ENCODE data around the gene PRAMEF12. TPM values are rescaled to one million over a fixed set of nuclear protein-coding genes. Genes with fewer than 3 reads are reported as not detected.
"Not testable (repeated sequence)": the region's sequence is repeated elsewhere in the genome, so short reads cannot be mapped to it uniquely, and the experiment has no call there.

PRAMEF12 gene
- total RNA-seq, 5 donors from 2014 or later (not counting 1 experiment from before 2014, with no cell fraction given): not detected

DNA sequence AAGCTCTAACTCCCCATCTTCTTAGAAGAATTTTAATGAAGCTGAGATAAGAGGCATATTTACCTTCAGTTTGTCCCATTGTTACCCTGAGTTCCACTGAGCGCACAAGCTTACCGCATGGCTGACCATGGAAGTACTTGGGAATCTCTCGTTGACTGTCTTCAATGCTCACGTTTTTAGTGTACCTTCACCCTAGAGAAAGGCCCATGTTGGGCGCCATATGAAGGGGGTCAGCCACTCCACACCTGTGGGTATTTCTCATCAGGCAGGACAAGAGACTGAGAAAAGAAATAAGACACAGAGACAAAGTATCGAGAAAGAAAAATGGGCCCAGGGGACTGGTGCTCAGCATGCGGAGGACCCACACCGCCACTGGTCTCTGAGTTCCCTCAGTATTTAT, 11.2 kb downstream of the PRAMEF12 start:
- H3K4me1 Mint-ChIP-seq, H3K4me3 Mint-ChIP-seq: not testable (repeated sequence)
- H3K9me3 Mint-ChIP-seq: peaks cover 13 to 23% (median 19%) of the 10 kb centered on the region in 3 donors

DNA sequence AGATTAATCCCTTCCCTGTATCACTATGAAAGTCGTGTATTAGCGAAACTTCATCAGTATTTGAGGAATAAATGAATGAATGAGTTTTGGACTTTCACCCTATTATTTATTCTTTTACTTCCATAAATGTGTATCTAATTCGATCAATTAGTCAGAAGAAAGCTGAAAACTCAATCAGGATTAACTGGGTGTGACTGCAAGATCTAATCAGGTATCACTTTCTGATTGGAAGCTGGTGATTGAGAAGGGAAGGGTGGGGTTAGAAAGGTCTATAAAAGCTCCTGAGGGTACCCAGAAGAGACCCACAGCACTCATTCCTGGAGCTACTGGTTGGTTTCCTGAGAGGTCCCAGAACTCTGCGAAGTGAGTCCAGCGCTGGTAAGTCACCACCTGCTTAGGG, 17.6 kb downstream of the PRAMEF12 start, which contains the start of gene PRAMEF1:
Gene PRAMEF1 (plus strand): TSS at position 301 of the 400 bp plus-strand sequence. CDS start 1,831 bp downstream, outside the sequence.
- H3K4me1 ChIP-seq (ENCODE audit: control insufficient read depth in 1 of 2, extremely low read depth in 1 of 2, insufficient read depth in 2 of 2, low read length in 2 of 2); DNase-seq; H3K4me3 ChIP-seq (ENCODE audit: control insufficient read depth in 1 of 2, extremely low read depth in 1 of 2, low read length in 1 of 2); H3K9me3 ChIP-seq; H3K27ac Mint-ChIP-seq; H3K27me3 Mint-ChIP-seq; CTCF ChIA-PET; H3K9me3 Mint-ChIP-seq; H3K27ac ChIP-seq (ENCODE audit: low read length); H3K36me3 Mint-ChIP-seq; H3K4me3 Mint-ChIP-seq; H3K27me3 ChIP-seq (replicated peaks in 1 of 2; ENCODE audit: control insufficient read depth in 2 of 2, extremely low read depth in 1 of 2, insufficient read depth in 2 of 2, low read length in 1 of 2); H3K36me3 ChIP-seq (ENCODE audit: control insufficient read depth in 2 of 2, extremely low read depth in 1 of 2, insufficient read depth in 1 of 2, low read length in 1 of 2); ATAC-seq (replicated peaks in 1 of 4); H3K4me1 Mint-ChIP-seq: not testable (repeated sequence)
- POLR2A ChIA-PET: interaction anchor here in 1 of 2 donors (0.7 kb wide), 1 partner anchor 136 kb away, joined by 7 read pairs; no protein-coding TSS in a partner anchor
- WGBS (ENCODE audit: insufficient coverage): no CpG with 5 or more reads among the region's 5 CpGs

More for the DNA sequence above, 11.2 kb downstream of the PRAMEF12 start:
- H3K27me3 Mint-ChIP-seq; H3K9me3 ChIP-seq; CTCF ChIA-PET; POLR2A ChIA-PET; H3K36me3 Mint-ChIP-seq; H3K27me3 ChIP-seq (replicated peaks in 1 of 2; ENCODE audit: control insufficient read depth in 2 of 2, extremely low read depth in 1 of 2, insufficient read depth in 2 of 2, low read length in 1 of 2); H3K27ac Mint-ChIP-seq; DNase-seq; H3K4me1 ChIP-seq (ENCODE audit: control insufficient read depth in 1 of 2, extremely low read depth in 1 of 2, insufficient read depth in 2 of 2, low read length in 2 of 2); H3K36me3 ChIP-seq (ENCODE audit: control insufficient read depth in 2 of 2, extremely low read depth in 1 of 2, insufficient read depth in 1 of 2, low read length in 1 of 2); ATAC-seq (replicated peaks in 1 of 4); H3K4me3 ChIP-seq (ENCODE audit: control insufficient read depth in 1 of 2, extremely low read depth in 1 of 2, low read length in 1 of 2); H3K27ac ChIP-seq (ENCODE audit: low read length): not testable (repeated sequence)
- WGBS (ENCODE audit: insufficient coverage): 100% methylated on average over 3 of the region's 8 CpGs

- Mint-ChIP-seq H3K4me1 (no peaks in the 10 kb centered on the region), H3K9me3 (peaks cover 0 to 10% (median 0%) of the 10 kb centered on the region in 3 donors), H3K4me3 (no peak overlapping the region), H3K27ac (no peak overlapping the region), H3K27me3 (peaks cover 4% of the 10 kb centered on the region in 2 donors), H3K36me3 (no peaks in the 10 kb centered on the region)
- no peak for DNase-seq
- H3K27ac ChIP-seq (ENCODE audit: low read length): no peak overlapping the region
- WGBS (ENCODE audit: insufficient coverage): 59% methylated on average over 3 of the region's 4 CpGs
- H3K4me1 ChIP-seq (ENCODE audit: control insufficient read depth in 1 of 2, extremely low read depth in 1 of 2, insufficient read depth in 2 of 2, low read length in 2 of 2): no peaks in the 10 kb centered on the region
- no peak overlapping the region for H3K4me3 ChIP-seq (ENCODE audit: control insufficient read depth in 1 of 2, extremely low read depth in 1 of 2, low read length in 1 of 2)
- ATAC-seq (replicated peaks in 1 of 4): no peak
- no peaks in the 10 kb centered on the region for H3K9me3 ChIP-seq
- no peaks in the 10 kb centered on the region for H3K36me3 ChIP-seq (ENCODE audit: control insufficient read depth in 2 of 2, extremely low read depth in 1 of 2, insufficient read depth in 1 of 2, low read length in 1 of 2)
- peaks cover 0 to 14% of the 10 kb centered on the region in 2 experiments for H3K27me3 ChIP-seq (replicated peaks in 1 of 2; ENCODE audit: control insufficient read depth in 2 of 2, extremely low read depth in 1 of 2, insufficient read depth in 2 of 2, low read length in 1 of 2)
- CTCF ChIA-PET: no interaction called here
- POLR2A ChIA-PET: no interaction called here
Measured at GRCh38 chr1:12798911-12799310, 25.4 kb downstream of the PRAMEF12 start.

DNA sequence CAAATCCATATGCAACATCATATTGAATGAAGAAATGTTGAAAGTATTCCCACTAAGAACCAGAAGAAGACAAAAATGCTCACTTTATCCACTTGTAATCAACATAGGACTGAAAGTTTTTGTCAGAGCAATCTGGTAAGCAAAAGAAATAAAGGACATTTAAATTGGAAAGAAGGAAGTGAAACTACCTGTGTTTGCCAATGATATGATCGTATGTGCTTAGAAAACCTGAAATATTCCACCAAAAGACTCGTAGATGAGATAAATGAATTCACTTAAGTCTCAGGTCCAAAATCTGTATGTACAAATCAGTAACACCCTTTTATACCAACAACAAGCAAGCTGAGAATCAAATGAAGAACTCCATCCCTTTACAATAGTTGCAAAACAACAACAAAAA, 26.2 kb downstream of the PRAMEF12 start:
- Mint-ChIP-seq H3K4me3 (no peak overlapping the region), H3K27me3 (peaks cover 10% of the 10 kb centered on the region in 2 donors), H3K27ac (no peak overlapping the region), H3K9me3 (peaks cover 2 to 16% (median 4%) of the 10 kb centered on the region in 3 donors), H3K4me1 (no peaks in the 10 kb centered on the region), H3K36me3 (no peaks in the 10 kb centered on the region)
- no peak for DNase-seq
- no peak for ATAC-seq (replicated peaks in 1 of 4)
- no peak overlapping the region for H3K4me3 ChIP-seq (ENCODE audit: control insufficient read depth in 1 of 2, extremely low read depth in 1 of 2, low read length in 1 of 2)
- H3K27me3 ChIP-seq (replicated peaks in 1 of 2; ENCODE audit: control insufficient read depth in 2 of 2, extremely low read depth in 1 of 2, insufficient read depth in 2 of 2, low read length in 1 of 2): peaks cover 0 to 14% of the 10 kb centered on the region in 2 experiments
- WGBS (ENCODE audit: insufficient coverage): no CpG with 5 or more reads among the region's 2 CpGs
- H3K4me1 ChIP-seq (ENCODE audit: control insufficient read depth in 1 of 2, extremely low read depth in 1 of 2, insufficient read depth in 2 of 2, low read length in 2 of 2): no peaks in the 10 kb centered on the region
- H3K36me3 ChIP-seq (ENCODE audit: control insufficient read depth in 2 of 2, extremely low read depth in 1 of 2, insufficient read depth in 1 of 2, low read length in 1 of 2): no peaks in the 10 kb centered on the region
- no peak overlapping the region for H3K27ac ChIP-seq (ENCODE audit: low read length)
- CTCF ChIA-PET: no interaction called here
- POLR2A ChIA-PET: no interaction called here
- H3K9me3 ChIP-seq: no peaks in the 10 kb centered on the region

DNA sequence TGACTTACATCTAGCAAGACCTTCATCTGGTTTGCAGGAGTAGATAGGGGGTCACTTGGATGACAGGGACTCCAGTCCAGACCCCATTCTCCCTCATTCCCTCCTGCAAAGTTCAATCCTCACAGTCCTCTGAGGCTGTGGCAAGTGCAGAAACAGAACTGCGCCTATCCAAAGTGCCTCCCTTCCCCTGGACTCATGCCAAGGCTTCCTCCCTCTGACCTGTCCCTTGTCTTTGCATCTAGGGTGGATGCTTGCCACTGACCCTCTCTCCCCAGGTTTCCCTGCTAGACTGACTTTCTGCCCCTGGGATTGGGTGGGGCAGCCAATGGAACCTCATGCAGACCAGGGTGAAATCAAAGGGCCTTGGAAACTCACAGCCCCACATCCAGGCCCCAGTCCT, 36.4 kb downstream of the PRAMEF12 start:
- no peak for ATAC-seq (replicated peaks in 1 of 4)
- CTCF ChIA-PET: no interaction called here
- Histone ChIP-seq H3K36me3 (ENCODE audit: control insufficient read depth in 2 of 2, extremely low read depth in 1 of 2, insufficient read depth in 1 of 2, low read length in 1 of 2) (no peaks in the 10 kb centered on the region), H3K27ac (ENCODE audit: low read length) (no peak overlapping the region), H3K4me3 (ENCODE audit: control insufficient read depth in 1 of 2, extremely low read depth in 1 of 2, low read length in 1 of 2) (no peak overlapping the region), H3K27me3 (replicated peaks in 1 of 2; ENCODE audit: control insufficient read depth in 2 of 2, extremely low read depth in 1 of 2, insufficient read depth in 2 of 2, low read length in 1 of 2) (peaks cover 0 to 37% of the 10 kb centered on the region in 2 experiments), H3K4me1 (ENCODE audit: control insufficient read depth in 1 of 2, extremely low read depth in 1 of 2, insufficient read depth in 2 of 2, low read length in 2 of 2) (no peaks in the 10 kb centered on the region), H3K9me3 (peaks cover under 1% of the 10 kb centered on the region)
- DNase-seq: no peak
- Mint-ChIP-seq H3K36me3 (no peaks in the 10 kb centered on the region), H3K4me1 (no peaks in the 10 kb centered on the region), H3K9me3 (peaks cover 6 to 10% (median 8%) of the 10 kb centered on the region in 3 donors), H3K27me3 (peaks cover 36 to 44% of the 10 kb centered on the region in 2 donors), H3K4me3 (no peak overlapping the region), H3K27ac (no peak overlapping the region)
- WGBS (ENCODE audit: insufficient coverage): 83% methylated on average over 1 of the region's 1 CpG
- POLR2A ChIA-PET: no interaction called here

GRCh38 chr1:12810691-12811408, 37.3 kb downstream of the PRAMEF12 start:
- Histone ChIP-seq H3K4me3 (ENCODE audit: control insufficient read depth in 1 of 2, extremely low read depth in 1 of 2, low read length in 1 of 2) (no peak overlapping the region), H3K9me3 (no peaks in the 10 kb centered on the region), H3K27ac (ENCODE audit: low read length) (no peak overlapping the region), H3K36me3 (ENCODE audit: control insufficient read depth in 2 of 2, extremely low read depth in 1 of 2, insufficient read depth in 1 of 2, low read length in 1 of 2) (no peaks in the 10 kb centered on the region), H3K27me3 (replicated peaks in 1 of 2; ENCODE audit: control insufficient read depth in 2 of 2, extremely low read depth in 1 of 2, insufficient read depth in 2 of 2, low read length in 1 of 2) (peaks cover 0 to 37% of the 10 kb centered on the region in 2 experiments), H3K4me1 (ENCODE audit: control insufficient read depth in 1 of 2, extremely low read depth in 1 of 2, insufficient read depth in 2 of 2, low read length in 2 of 2) (no peaks in the 10 kb centered on the region)
- POLR2A ChIA-PET: no interaction called here
- no peak for DNase-seq
- 61% methylated on average over 5 of the region's 5 CpGs for WGBS (ENCODE audit: insufficient coverage)
- H3K9me3 Mint-ChIP-seq: peaks cover 2 to 6% (median 3%) of the 10 kb centered on the region in 3 donors
- peaks cover 31 to 44% of the 10 kb centered on the region in 2 donors for H3K27me3 Mint-ChIP-seq
- H3K4me1 Mint-ChIP-seq: no peaks in the 10 kb centered on the region
- ATAC-seq (replicated peaks in 1 of 4): no peak
- H3K36me3 Mint-ChIP-seq: no peaks in the 10 kb centered on the region
- CTCF ChIA-PET: no interaction called here
- H3K4me3 Mint-ChIP-seq: no peak overlapping the region
- no peak overlapping the region for H3K27ac Mint-ChIP-seq
